Osteocyte (in vitro differentiated cells): ENCODE measurements around the gene SENP1. TPM values are rescaled to one million over a fixed set of nuclear protein-coding genes. Genes with fewer than 3 reads are reported as not detected.

Source experiments
- DNase-seq: peaks from one replicate; pipeline ENCODE4 v3.0.0; 2021; ENCODE audit warnings: mixed read lengths; ENCODE audit not compliant: unreplicated experiment; ENCODE audit errors: extremely low spot score
- H3K27ac Mint-ChIP-seq: one replicate; pipeline ENCODE4 v1.8.0; 2021; ENCODE audit warnings: mild to moderate bottlenecking, mixed read lengths; ENCODE audit not compliant: unreplicated experiment
- H3K27me3 Mint-ChIP-seq: one replicate; pipeline ENCODE4 v1.8.0; 2021; ENCODE audit warnings: mixed read lengths; ENCODE audit not compliant: unreplicated experiment
- H3K36me3 Mint-ChIP-seq: one replicate; pipeline ENCODE4 v1.8.0; 2021; ENCODE audit warnings: mixed read lengths; ENCODE audit not compliant: unreplicated experiment
- H3K4me1 Mint-ChIP-seq: one replicate; pipeline ENCODE4 v1.8.0; 2021; ENCODE audit warnings: mixed read lengths; ENCODE audit not compliant: unreplicated experiment
- H3K4me3 Mint-ChIP-seq: one replicate; pipeline ENCODE4 v1.8.0; 2021; ENCODE audit warnings: mild to moderate bottlenecking, moderate library complexity, mixed read lengths; ENCODE audit not compliant: unreplicated experiment
- H3K9me3 Mint-ChIP-seq: one replicate; pipeline ENCODE4 v1.8.0; 2021; ENCODE audit warnings: mixed read lengths; ENCODE audit not compliant: unreplicated experiment
- total RNA-seq: library from RNA; stranded (reverse); gene quantifications from 2 replicates; pipeline ENCODE4 v1.2.1, GENCODE V29; 2021
- TF ChIP-seq, protein P1 (sequence below): fragments of 200-600 bp; sonication (generic); IDR thresholded peaks from 2 replicates; pipeline ENCODE4 v1.5.0; 2021; ENCODE audit warnings: antibody characterized with exemption, mild to moderate bottlenecking, moderate library complexity

Gene SENP1
- total RNA-seq, 1 donor from 2014 or later = 25.6 TPM

DNA sequence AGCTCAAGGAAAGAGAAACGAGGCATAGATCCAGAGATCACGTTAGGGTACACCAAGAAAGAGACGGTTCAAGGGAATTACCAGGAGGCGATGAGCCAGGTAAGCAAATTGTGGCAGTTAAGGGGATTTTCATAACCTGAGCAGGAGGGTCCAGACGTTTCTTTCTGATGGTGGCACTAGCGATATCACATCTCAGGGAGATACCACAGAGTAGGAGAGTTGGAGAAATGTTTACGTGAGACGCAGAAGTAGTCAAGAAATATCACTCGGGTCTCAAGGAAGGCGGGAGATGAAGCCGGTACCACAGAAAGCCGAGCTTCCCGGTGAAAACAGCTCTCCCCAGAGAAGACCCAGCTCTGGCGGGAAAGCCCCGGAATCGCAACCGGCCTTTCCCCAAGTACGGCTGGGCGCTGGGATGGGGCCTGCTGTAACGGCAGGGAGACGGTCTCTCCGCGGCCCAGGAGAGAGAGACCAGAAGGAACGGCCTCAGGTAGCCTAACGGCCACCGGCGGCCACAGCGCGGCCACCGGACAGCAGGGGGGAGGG, 485 bp downstream of the SENP1 start:
- DNase-seq = no peak
- Mint-ChIP-seq H3K36me3 (no peaks in the 10 kb centered on the region), H3K27me3 (peaks cover 15% of the 10 kb centered on the region), H3K4me3 (peak overlapping the region; percentile 91), H3K4me1 (peaks cover 21% of the 10 kb centered on the region), H3K27ac (peak overlapping the region; percentile 99), H3K9me3 (no peaks in the 10 kb centered on the region)
- TF ChIP-seq, protein P1, sequence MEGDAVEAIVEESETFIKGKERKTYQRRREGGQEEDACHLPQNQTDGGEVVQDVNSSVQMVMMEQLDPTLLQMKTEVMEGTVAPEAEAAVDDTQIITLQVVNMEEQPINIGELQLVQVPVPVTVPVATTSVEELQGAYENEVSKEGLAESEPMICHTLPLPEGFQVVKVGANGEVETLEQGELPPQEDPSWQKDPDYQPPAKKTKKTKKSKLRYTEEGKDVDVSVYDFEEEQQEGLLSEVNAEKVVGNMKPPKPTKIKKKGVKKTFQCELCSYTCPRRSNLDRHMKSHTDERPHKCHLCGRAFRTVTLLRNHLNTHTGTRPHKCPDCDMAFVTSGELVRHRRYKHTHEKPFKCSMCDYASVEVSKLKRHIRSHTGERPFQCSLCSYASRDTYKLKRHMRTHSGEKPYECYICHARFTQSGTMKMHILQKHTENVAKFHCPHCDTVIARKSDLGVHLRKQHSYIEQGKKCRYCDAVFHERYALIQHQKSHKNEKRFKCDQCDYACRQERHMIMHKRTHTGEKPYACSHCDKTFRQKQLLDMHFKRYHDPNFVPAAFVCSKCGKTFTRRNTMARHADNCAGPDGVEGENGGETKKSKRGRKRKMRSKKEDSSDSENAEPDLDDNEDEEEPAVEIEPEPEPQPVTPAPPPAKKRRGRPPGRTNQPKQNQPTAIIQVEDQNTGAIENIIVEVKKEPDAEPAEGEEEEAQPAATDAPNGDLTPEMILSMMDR = no peak

DNA sequence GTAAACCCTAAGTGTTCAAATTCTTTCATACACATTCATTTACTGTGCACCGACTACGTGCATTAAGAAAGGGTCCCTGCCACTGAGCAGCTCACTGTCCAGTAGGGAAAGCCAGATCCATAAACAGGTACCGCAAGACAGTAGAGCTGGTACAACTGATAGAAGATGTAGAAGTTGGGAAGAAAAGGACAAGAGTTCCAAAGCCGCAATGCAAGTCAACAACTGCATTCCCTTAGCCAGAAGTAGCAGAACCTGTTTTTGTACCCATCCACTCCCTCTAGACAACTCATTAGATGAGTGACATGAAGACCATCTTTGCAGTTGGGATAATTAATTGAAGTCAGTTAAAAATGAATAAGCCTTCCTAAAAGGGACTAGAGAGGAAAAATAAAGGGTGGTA, 1.3 kb downstream of the SENP1 start:
- H3K27me3 Mint-ChIP-seq = peaks cover 6% of the 10 kb centered on the region
- no peak overlapping the region for H3K27ac Mint-ChIP-seq
- peaks cover 21% of the 10 kb centered on the region for H3K4me1 Mint-ChIP-seq
- no peaks in the 10 kb centered on the region for H3K9me3 Mint-ChIP-seq
- no peak for DNase-seq
- no peaks in the 10 kb centered on the region for H3K36me3 Mint-ChIP-seq
- H3K4me3 Mint-ChIP-seq = peak overlapping the region; percentile 91
- TF ChIP-seq, protein P1 = no peak

DNA sequence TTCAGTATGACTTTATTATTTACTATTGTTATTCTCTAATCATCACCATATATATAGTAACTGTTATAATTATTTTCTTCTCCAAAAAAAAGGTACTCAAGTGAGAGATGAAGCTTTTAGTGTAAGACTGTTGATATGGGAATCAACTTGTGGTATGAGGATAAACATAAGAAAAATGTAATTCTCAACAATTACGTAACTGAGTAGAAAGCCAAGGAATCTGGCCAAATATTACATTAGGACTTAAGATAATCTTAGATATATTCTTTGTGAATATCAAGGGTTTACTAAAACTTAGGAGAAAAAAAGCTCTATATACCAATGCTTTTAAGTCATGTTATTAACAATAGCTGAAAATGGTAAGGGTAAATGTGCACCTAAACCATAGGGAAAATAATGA, 13.3 kb downstream of the SENP1 start:
- H3K36me3 Mint-ChIP-seq = peaks cover 26% of the 10 kb centered on the region
- H3K4me3 Mint-ChIP-seq = no peak overlapping the region
- DNase-seq = no peak
- TF ChIP-seq, protein P1 = no peak
- H3K27me3 Mint-ChIP-seq = no peaks in the 10 kb centered on the region
- no peak overlapping the region for H3K27ac Mint-ChIP-seq
- no peaks in the 10 kb centered on the region for H3K4me1 Mint-ChIP-seq
- H3K9me3 Mint-ChIP-seq = no peaks in the 10 kb centered on the region

DNA sequence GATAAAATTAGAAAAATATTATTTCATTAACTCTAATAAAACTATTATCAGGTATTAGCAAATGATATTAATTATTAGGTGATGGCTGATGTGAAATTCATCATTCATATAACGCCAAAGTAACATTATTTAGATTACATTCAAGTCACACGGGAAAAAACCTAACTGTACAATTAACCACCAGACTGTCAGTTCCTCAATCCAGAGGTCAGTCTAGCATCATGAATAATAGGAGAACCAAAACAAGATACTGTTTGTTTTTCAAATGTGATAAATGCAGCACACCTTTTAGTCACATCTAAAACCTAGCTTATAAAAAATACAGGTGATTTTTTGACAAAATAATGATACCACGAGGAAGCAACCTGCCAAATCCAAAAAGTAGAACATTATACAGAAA, 19.6 kb downstream of the SENP1 start:
- TF ChIP-seq, protein P1 = no peak
- H3K27ac Mint-ChIP-seq = no peak overlapping the region
- H3K36me3 Mint-ChIP-seq = peaks cover 27% of the 10 kb centered on the region
- DNase-seq = no peak
- H3K4me1 Mint-ChIP-seq = no peaks in the 10 kb centered on the region
- no peak overlapping the region for H3K4me3 Mint-ChIP-seq
- H3K9me3 Mint-ChIP-seq = no peaks in the 10 kb centered on the region
- no peaks in the 10 kb centered on the region for H3K27me3 Mint-ChIP-seq

DNA sequence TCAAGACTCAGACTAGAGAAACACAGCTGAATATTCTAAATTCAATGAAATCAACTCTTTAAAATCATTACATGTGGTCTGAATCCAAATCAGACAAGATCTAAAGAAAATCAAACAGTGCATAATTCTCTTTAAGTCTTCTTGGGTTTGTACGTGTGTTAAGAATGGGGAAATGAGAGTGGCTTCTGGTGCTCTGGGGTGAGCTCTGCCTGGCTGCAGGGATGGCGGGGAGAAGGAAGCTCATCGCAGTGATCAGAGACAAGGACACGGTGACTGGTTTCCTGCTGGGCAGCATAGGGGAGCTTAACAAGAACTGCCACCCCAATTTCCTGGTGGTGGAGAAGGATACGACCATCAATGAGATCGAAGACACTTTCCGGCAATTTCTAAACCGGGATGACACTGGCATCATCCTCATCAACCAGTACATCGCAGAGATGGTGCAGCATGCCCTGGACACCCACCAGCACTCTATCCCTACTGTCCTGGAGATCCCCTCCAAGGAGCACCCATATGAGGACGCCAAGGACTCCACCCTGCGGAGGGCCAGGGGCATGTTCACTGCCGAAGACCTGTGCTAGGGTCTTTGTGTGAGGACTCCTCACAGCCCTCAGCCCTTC, 20.9 kb downstream of the SENP1 start:
- no peak overlapping the region for H3K27ac Mint-ChIP-seq

More for the DNA sequence above, 20.9 kb downstream of the SENP1 start:
- Mint-ChIP-seq H3K4me1 (no peaks in the 10 kb centered on the region), H3K27me3 (no peaks in the 10 kb centered on the region), H3K4me3 (no peak overlapping the region), H3K36me3 (peaks cover 23% of the 10 kb centered on the region), H3K9me3 (no peaks in the 10 kb centered on the region)
- TF ChIP-seq, protein P1 = no peak
- no peak for DNase-seq
